B cell (primary cell): ENCODE results near the gene ARHGAP6. TPM values are rescaled to one million over a fixed set of nuclear protein-coding genes. Genes with fewer than 3 reads are reported as not detected.

Source experiments
- ATAC-seq: fragments of 200-7000 bp; cut with Tn5 transposase; one replicate; pipeline ENCODE4 v1.10.0; 2021; ENCODE audit warnings: low read depth, mild to moderate bottlenecking, moderate number of reproducible peaks, moderate library complexity
- CTCF ChIA-PET: fragments of 350-600 bp; sonication (Branson Sonifier 250); formaldehyde crosslinking; loops from one replicate; lab custom pipeline; 2021; ENCODE audit warnings: antibody characterized with exemption, inconsistent platforms; lab: Charles Lee
- POLR2A ChIA-PET: fragments of 350-600 bp; sonication (Branson Sonifier 250); formaldehyde crosslinking; loops from one replicate; lab custom pipeline; 2021; ENCODE audit warnings: antibody characterized with exemption; lab: Charles Lee
- DNase-seq: peaks from one replicate; pipeline ENCODE4 v3.0.0; 2013
- H2AFZ ChIP-seq: 2 replicates; pipeline ENCODE4 v1.6.1; 2012; ENCODE audit warnings: mild to moderate bottlenecking, low read depth, low read length; ENCODE audit not compliant: insufficient read depth, poor library complexity, severe bottlenecking
- H3K27ac ChIP-seq, 2 donors: 1 replicate in 1 of 2; 2 replicates in 1 of 2; pipeline ENCODE4 v1.5.1; 2012 to 2013; ENCODE audit warnings: low read length in 2 of 2, mild to moderate bottlenecking in 2 of 2, moderate library complexity in 1 of 2
- H3K27me3 ChIP-seq, 4 experiments: fragments of 200-600 bp in 1 of 4; sonication (generic) in 1 of 4; replicated peaks in 1 of 4; 1 replicate in 2 of 4; 2 replicates in 2 of 4; pipeline versions ENCODE4 v1.6.1 to v1.7.0; 2013 to 2016; ENCODE audit warnings: low read length in 3 of 4, mild to moderate bottlenecking in 2 of 4, mixed read lengths in 1 of 4, moderate library complexity in 1 of 4; ENCODE audit not compliant: insufficient read depth in 4 of 4, control insufficient read depth in 3 of 4; ENCODE audit errors: control extremely low read depth in 1 of 4
- H3K36me3 ChIP-seq, 2 experiments: replicated peaks in 1 of 2; 1 replicate in 1 of 2; 2 replicates in 1 of 2; pipeline versions ENCODE4 v1.6.1 to v1.7.1; 2013; ENCODE audit warnings: low read length in 1 of 2; ENCODE audit not compliant: insufficient read depth in 2 of 2, control insufficient read depth in 1 of 2; ENCODE audit errors: control extremely low read depth in 1 of 2, extremely low read depth in 1 of 2
- H3K4me1 ChIP-seq, 2 donors: fragments of 200-600 bp in 1 of 2; sonication (generic) in 1 of 2; 1 replicate in 1 of 2; 2 replicates in 1 of 2; pipeline versions ENCODE4 v1.5.1 to v1.6.1; 2013 to 2017; ENCODE audit warnings: low read length in 2 of 2; ENCODE audit not compliant: control insufficient read depth in 2 of 2, insufficient read depth in 2 of 2
- H3K4me2 ChIP-seq: replicated peaks from 2 replicates; pipeline ENCODE3; 2012; ENCODE audit warnings: mild to moderate bottlenecking, low read depth, low read length; ENCODE audit not compliant: poor library complexity, severe bottlenecking
- H3K4me3 ChIP-seq, 5 experiments: fragments of 200-600 bp in 1 of 5; sonication (generic) in 1 of 5; 1 replicate in 3 of 5; 2 replicates in 2 of 5; pipeline versions ENCODE4 v1.5.1 to v1.7.0; 2011 to 2016; ENCODE audit warnings: low read length in 4 of 5, mild to moderate bottlenecking in 4 of 5, low read depth in 2 of 5, control low read depth in 1 of 5, moderate library complexity in 1 of 5; ENCODE audit not compliant: insufficient read depth in 1 of 5; ENCODE audit errors: control extremely low read depth in 1 of 5, extremely low read depth in 1 of 5
- H3K79me2 ChIP-seq: fragments of 200-600 bp; sonication (generic); one replicate; pipeline ENCODE4 v1.6.0; 2016; ENCODE audit warnings: low read length; ENCODE audit not compliant: control insufficient read depth, insufficient read depth
- H3K9ac ChIP-seq: fragments of 200-600 bp; sonication (generic); 2 replicates; pipeline ENCODE4 v1.6.1; 2017; ENCODE audit warnings: mild to moderate bottlenecking, low read length, moderate library complexity
- H3K9me3 ChIP-seq, 3 donors: one replicate each; pipeline versions ENCODE4 v1.6.1 to v1.7.1; 2013; ENCODE audit warnings: low read length in 2 of 3; ENCODE audit not compliant: control insufficient read depth in 2 of 3, insufficient read depth in 1 of 3; ENCODE audit errors: control extremely low read depth in 1 of 3
- H4K20me1 ChIP-seq: 2 replicates; pipeline ENCODE4 v1.6.0; 2012; ENCODE audit warnings: mild to moderate bottlenecking, low read length; ENCODE audit not compliant: insufficient read depth, control insufficient read depth, poor library complexity, severe bottlenecking
- H3K27ac Mint-ChIP-seq: one replicate; pipeline ENCODE4 v1.8.0; 2021; ENCODE audit warnings: mixed read lengths
- H3K27me3 Mint-ChIP-seq: one replicate; pipeline ENCODE4 v1.8.0; 2021; ENCODE audit warnings: mixed read lengths
- H3K4me1 Mint-ChIP-seq: one replicate; pipeline ENCODE4 v1.8.0; 2021; ENCODE audit warnings: mixed read lengths
- H3K4me3 Mint-ChIP-seq: one replicate; pipeline ENCODE4 v1.8.0; 2021; ENCODE audit warnings: mixed read lengths
- H3K9me3 Mint-ChIP-seq: one replicate; pipeline ENCODE4 v1.8.0; 2022; ENCODE audit warnings: mixed read lengths; ENCODE audit not compliant: insufficient read depth
- EZH2 ChIP-seq: IDR thresholded peaks from 2 replicates; pipeline ENCODE4 v1.6.1; 2012; ENCODE audit warnings: borderline replicate concordance, low read depth, mild to moderate bottlenecking, moderate library complexity, low read length; ENCODE audit not compliant: insufficient read depth, poor library complexity, severe bottlenecking
- WGBS: methylation state at CpG from one replicate; pipeline ENCODE4 v1.1.5; 2013; ENCODE audit warnings: missing lambda C conversion rate; ENCODE audit not compliant: insufficient coverage; 5-methylcytosine and 5-hydroxymethylcytosine counted together
- intact Hi-C: fragments of 100-400 bp; cut with micrococcal nuclease; formaldehyde crosslinking; loops from one replicate; pipeline ENCODE4 v1.10.0; 2022
- polyA plus RNA-seq: library from polyadenylated mRNA; depleted of rRNA; stranded (reverse); fragments of >200 nt; gene quantifications from 2 replicates; pipeline ENCODE4 v1.2.3, GENCODE V29; 2012
- total RNA-seq, 2 donors: library from RNA; stranded (reverse); fragments of 120-200 nt in 1 of 2; gene quantifications; 1 replicate in 1 of 2; 2 replicates in 1 of 2; pipeline versions ENCODE4 v1.2.3 to v1.2.4, GENCODE V29; 2013 to 2022
- TF ChIP-seq, protein P1 (sequence below): fragments of 200-600 bp; IDR thresholded peaks from one replicate; pipeline ENCODE4 v1.8.0; 2022; ENCODE audit warnings: antibody characterized with exemption, mild to moderate bottlenecking

The ARHGAP6 gene
- total and polyA plus RNA-seq, 2 donors (not counting 1 experiment from before 2014, with no cell fraction given), result 1.6 to 2.6 TPM

DNA sequence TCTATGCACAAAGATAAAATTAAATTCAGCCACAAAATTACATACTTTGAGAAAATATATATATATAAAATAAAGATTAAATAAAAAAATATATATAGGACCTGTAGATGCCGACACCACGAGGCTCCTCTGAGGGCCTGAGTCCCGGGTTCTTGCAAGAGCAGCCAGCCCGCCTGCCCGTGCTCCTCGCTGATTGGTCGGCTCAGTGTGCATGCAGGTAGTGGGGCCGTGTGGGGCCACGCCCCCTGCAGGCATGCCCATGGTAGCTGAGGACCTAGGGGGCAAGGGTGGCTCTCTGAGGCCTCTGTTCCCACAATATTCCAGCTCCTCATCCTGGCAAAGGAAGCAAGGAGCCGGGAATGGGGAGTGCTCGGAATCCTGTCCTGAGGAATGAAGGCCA, 453.0 kb downstream of the ARHGAP6 start:
- no peaks in the 10 kb centered on the region for H3K27me3 ChIP-seq
- Mint-ChIP-seq H3K4me3 (no peak overlapping the region), H3K27ac (no peak overlapping the region), H3K4me1 (no peaks in the 10 kb centered on the region), H3K9me3 (no peaks in the 10 kb centered on the region), H3K27me3 (peaks cover 3% of the 10 kb centered on the region)
- no peak overlapping the region for H3K4me2 ChIP-seq
- intact Hi-C loops, result no loop called here
- no peak overlapping the region for H2AFZ ChIP-seq
- no peak for DNase-seq
- H3K4me1 ChIP-seq, result no peaks in the 10 kb centered on the region
- no peak overlapping the region for H3K9ac ChIP-seq
- H3K36me3 ChIP-seq, result no peaks in the 10 kb centered on the region
- H3K27ac ChIP-seq, result no peak overlapping the region
- ATAC-seq, result no peak
- peaks cover 0 to 8% (median 0%) of the 10 kb centered on the region in 3 donors for H3K9me3 ChIP-seq
- no peak for TF ChIP-seq EZH2
- TF ChIP-seq, protein P1, sequence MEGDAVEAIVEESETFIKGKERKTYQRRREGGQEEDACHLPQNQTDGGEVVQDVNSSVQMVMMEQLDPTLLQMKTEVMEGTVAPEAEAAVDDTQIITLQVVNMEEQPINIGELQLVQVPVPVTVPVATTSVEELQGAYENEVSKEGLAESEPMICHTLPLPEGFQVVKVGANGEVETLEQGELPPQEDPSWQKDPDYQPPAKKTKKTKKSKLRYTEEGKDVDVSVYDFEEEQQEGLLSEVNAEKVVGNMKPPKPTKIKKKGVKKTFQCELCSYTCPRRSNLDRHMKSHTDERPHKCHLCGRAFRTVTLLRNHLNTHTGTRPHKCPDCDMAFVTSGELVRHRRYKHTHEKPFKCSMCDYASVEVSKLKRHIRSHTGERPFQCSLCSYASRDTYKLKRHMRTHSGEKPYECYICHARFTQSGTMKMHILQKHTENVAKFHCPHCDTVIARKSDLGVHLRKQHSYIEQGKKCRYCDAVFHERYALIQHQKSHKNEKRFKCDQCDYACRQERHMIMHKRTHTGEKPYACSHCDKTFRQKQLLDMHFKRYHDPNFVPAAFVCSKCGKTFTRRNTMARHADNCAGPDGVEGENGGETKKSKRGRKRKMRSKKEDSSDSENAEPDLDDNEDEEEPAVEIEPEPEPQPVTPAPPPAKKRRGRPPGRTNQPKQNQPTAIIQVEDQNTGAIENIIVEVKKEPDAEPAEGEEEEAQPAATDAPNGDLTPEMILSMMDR, result no peak
- CTCF ChIA-PET, result no interaction called here
- POLR2A ChIA-PET, result no interaction called here
- H3K4me3 ChIP-seq, result no peak overlapping the region
- H3K79me2 ChIP-seq, result no peaks in the 10 kb centered on the region
- WGBS, result 97% methylated on average over 6 of the region's 11 CpGs
- H4K20me1 ChIP-seq, result no peaks in the 10 kb centered on the region

DNA sequence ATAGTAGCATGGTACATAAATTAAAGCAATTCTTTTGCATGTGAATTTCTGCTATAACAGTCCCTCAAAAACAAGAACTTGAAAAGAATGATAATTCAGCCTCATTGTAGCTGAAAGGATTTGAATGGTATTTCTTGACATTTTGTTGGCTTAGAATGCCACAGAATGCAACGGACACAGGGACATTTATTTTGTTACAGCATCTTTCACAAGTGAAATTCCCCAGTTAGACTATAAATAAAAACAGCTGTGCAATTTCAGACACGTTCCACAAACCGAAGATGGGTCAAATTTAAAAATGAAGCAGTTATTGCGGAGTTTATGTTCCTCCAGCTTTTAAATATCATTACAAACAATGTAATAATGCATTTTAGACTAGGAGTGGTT, 455.3 kb downstream of the ARHGAP6 start:
- Histone ChIP-seq H3K79me2 (no peaks in the 10 kb centered on the region), H3K27ac (no peak overlapping the region), H3K4me1 (no peaks in the 10 kb centered on the region), H3K4me2 (no peak overlapping the region), H3K9me3 (peaks cover 0 to 8% (median 0%) of the 10 kb centered on the region in 3 donors), H3K4me3 (no peak overlapping the region), H3K36me3 (no peaks in the 10 kb centered on the region), H2AFZ (no peak overlapping the region), H3K27me3 (no peaks in the 10 kb centered on the region), H4K20me1 (no peaks in the 10 kb centered on the region), H3K9ac (no peak overlapping the region)
- Mint-ChIP-seq H3K27me3 (peaks cover 3% of the 10 kb centered on the region), H3K4me3 (no peak overlapping the region), H3K4me1 (no peaks in the 10 kb centered on the region), H3K27ac (no peak overlapping the region), H3K9me3 (no peaks in the 10 kb centered on the region)
- ChIA-PET POLR2A (no interaction called here), CTCF (no interaction called here)
- intact Hi-C loops, result no loop called here
- WGBS, result no CpG with 5 or more reads among the region's 4 CpGs
- ATAC-seq (no peak), DNase-seq (no peak)
- TF ChIP-seq, protein P1, result no peak
- no peak for TF ChIP-seq EZH2
